Uterus (tissue), 4 donors: ENCODE measurements around the gene GIPC2. TPM values are rescaled to one million over a fixed set of nuclear protein-coding genes. Genes with fewer than 3 reads are reported as not detected.

ENCODE experiments used
- DNase-seq, 2 donors: peaks; one replicate each; pipeline ENCODE4 v3.0.0-alpha.2; 2019 to 2020
- H3K27ac ChIP-seq, 2 donors: fragments of 200-600 bp; sonication (generic); 1 replicate in 1 of 2; 2 replicates in 1 of 2; pipeline ENCODE4 v1.5.1; 2016 to 2018
- H3K27me3 ChIP-seq, 2 donors: fragments of 200-600 bp; sonication (generic); one replicate each; pipeline ENCODE4 v1.5.1; 2018 to 2019; ENCODE audit warnings: control low read depth in 1 of 2
- H3K36me3 ChIP-seq, 2 donors: fragments of 200-600 bp; sonication (generic); one replicate each; pipeline ENCODE4 v1.5.1; 2019; ENCODE audit warnings: control low read depth in 1 of 2
- H3K4me1 ChIP-seq, 2 donors: fragments of 200-600 bp; sonication (generic); one replicate each; pipeline ENCODE4 v1.5.1; 2018 to 2019; ENCODE audit warnings: control low read depth in 1 of 2
- H3K4me3 ChIP-seq, 2 donors: fragments of 200-600 bp; sonication (generic); 1 replicate in 1 of 2; 2 replicates in 1 of 2; pipeline ENCODE4 v1.5.1; 2018 to 2019; ENCODE audit warnings: mild to moderate bottlenecking in 1 of 2
- H3K9me3 ChIP-seq, 2 donors: fragments of 200-600 bp; sonication (generic); one replicate each; pipeline ENCODE4 v1.5.1; 2019; ENCODE audit warnings: control low read depth in 1 of 2
- POLR2A ChIP-seq, 2 donors: fragments of 450-650 bp; IDR thresholded peaks; one replicate each; pipeline ENCODE4 v1.6.1; 2016; ENCODE audit warnings: antibody characterized with exemption in 2 of 2, mild to moderate bottlenecking in 1 of 2, moderate library complexity in 1 of 2
- intact Hi-C: fragments of 100-400 bp; cut with DNase I; formaldehyde crosslinking; loops from one replicate; pipeline ENCODE4 v1.15.1; 2023; ENCODE audit warnings: low total_unique reads
- total RNA-seq, 4 donors: library from RNA; depleted of rRNA in 3 of 4; stranded (reverse); fragments of >200 nt in 3 of 4; gene quantifications; one replicate each; pipeline versions ENCODE4 v1.1.0 to v1.2.4, GENCODE V29; 2014 to 2023
- TF ChIP-seq, protein P1 (sequence below), 4 experiments: fragments of 200-600 bp in 2 of 4; fragments of 450-650 bp in 2 of 4; sonication (generic) in 2 of 4; IDR thresholded peaks; one replicate each; pipeline ENCODE4 v1.5.1; 2016 to 2019; ENCODE audit warnings: antibody characterized with exemption in 4 of 4, mild to moderate bottlenecking in 2 of 4, moderate library complexity in 1 of 4
- donor health status: DM: yes; HTN: yes; CAD: no.

GIPC2 gene
- total RNA-seq, 4 donors from 2014 or later = 3.6 to 8.2 (median 5.8) TPM

DNA sequence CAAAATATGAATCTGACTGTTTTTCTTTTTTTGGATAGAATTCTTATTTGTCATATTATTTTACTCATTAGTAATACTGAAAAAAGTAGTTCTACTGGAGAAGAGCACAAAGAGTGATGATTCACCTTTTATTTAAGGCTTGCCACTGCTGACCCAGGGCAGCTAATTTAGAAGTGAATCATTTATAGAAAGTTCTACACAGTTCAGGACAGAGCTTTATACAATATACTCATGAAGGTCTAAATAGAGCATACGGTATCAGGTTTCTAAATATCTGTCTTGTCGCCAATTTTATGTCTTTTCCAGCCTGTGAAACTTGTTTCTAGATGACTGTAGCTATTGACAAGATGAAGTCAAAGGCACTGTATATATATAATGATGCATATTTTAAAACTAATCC is 25.0 kb downstream of the GIPC2 start:
- peak overlapping the region in 1 of 2 donors; percentile 53 for H3K27ac ChIP-seq

DNA sequence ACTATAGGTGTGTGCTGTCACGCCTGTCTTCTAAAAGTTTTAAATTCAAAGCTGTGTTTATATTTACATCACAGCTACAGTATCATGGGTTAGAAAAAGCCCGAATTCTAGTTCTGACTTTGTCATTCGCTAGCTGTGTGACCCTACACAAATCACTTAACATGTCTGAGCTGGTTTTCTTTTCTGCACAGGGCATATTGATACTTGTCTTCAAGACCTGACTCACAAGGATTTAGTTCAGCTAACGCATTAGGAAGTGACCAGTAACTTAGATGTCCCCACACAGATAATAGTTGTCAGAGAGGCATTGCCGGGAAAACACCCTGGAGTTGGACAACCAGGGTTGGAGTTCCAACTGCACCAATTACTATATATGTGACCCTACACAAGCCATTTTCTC is 25.9 kb downstream of the GIPC2 start:
- Histone ChIP-seq H3K27me3 (no peaks in the 10 kb centered on the region), H3K9me3 (no peaks in the 10 kb centered on the region), H3K4me3 (no peak overlapping the region), H3K4me1 (no peaks in the 10 kb centered on the region), H3K27ac (peak overlapping the region in 1 of 2 donors; percentile 53), H3K36me3 (no peaks in the 10 kb centered on the region)
- TF ChIP-seq POLR2A (IDR thresholded peaks at IDR 0.05) = no peak
- TF ChIP-seq, protein P1, sequence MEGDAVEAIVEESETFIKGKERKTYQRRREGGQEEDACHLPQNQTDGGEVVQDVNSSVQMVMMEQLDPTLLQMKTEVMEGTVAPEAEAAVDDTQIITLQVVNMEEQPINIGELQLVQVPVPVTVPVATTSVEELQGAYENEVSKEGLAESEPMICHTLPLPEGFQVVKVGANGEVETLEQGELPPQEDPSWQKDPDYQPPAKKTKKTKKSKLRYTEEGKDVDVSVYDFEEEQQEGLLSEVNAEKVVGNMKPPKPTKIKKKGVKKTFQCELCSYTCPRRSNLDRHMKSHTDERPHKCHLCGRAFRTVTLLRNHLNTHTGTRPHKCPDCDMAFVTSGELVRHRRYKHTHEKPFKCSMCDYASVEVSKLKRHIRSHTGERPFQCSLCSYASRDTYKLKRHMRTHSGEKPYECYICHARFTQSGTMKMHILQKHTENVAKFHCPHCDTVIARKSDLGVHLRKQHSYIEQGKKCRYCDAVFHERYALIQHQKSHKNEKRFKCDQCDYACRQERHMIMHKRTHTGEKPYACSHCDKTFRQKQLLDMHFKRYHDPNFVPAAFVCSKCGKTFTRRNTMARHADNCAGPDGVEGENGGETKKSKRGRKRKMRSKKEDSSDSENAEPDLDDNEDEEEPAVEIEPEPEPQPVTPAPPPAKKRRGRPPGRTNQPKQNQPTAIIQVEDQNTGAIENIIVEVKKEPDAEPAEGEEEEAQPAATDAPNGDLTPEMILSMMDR (IDR thresholded peaks at IDR 0.05) = no peak
- intact Hi-C loops = no loop called here
- no peak for DNase-seq

More for the DNA sequence above, 25.0 kb downstream of the GIPC2 start:
- H3K4me3 ChIP-seq = no peak overlapping the region
- intact Hi-C loops = no loop called here
- H3K27me3 ChIP-seq = no peaks in the 10 kb centered on the region
- no peaks in the 10 kb centered on the region for H3K4me1 ChIP-seq
- no peaks in the 10 kb centered on the region for H3K9me3 ChIP-seq
- TF ChIP-seq POLR2A (IDR thresholded peaks at IDR 0.05) = no peak
- TF ChIP-seq, protein P1 (IDR thresholded peaks at IDR 0.05) = no peak
- DNase-seq = no peak
- H3K36me3 ChIP-seq = no peaks in the 10 kb centered on the region

DNA sequence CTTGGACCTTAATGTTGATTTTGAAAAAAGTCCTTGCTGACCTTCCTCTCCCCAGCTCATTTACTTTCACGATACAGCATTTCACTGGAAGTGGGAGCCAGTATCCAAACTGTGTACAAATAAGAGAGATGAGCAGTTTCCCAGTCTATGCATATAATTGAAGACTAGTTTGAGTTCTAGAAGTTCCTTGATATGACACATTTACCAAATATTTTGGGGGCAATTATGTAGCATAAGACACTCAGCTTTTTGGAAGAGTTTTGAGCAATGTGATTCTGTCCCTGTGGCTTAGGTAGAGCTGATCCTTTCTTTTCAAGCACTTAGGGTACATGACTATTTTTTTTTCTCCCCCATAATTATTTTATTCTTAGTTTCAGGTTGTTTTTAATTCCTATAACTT is 26.4 kb downstream of the GIPC2 start:
- Histone ChIP-seq H3K4me1 (no peaks in the 10 kb centered on the region), H3K27ac (peak overlapping the region in 1 of 2 donors; percentile 33), H3K36me3 (no peaks in the 10 kb centered on the region), H3K9me3 (no peaks in the 10 kb centered on the region), H3K4me3 (no peak overlapping the region), H3K27me3 (no peaks in the 10 kb centered on the region)
- no peak for DNase-seq
- TF ChIP-seq, protein P1 (IDR thresholded peaks at IDR 0.05) = no peak
- no peak for TF ChIP-seq POLR2A (IDR thresholded peaks at IDR 0.05)
- intact Hi-C loops = no loop called here

DNA sequence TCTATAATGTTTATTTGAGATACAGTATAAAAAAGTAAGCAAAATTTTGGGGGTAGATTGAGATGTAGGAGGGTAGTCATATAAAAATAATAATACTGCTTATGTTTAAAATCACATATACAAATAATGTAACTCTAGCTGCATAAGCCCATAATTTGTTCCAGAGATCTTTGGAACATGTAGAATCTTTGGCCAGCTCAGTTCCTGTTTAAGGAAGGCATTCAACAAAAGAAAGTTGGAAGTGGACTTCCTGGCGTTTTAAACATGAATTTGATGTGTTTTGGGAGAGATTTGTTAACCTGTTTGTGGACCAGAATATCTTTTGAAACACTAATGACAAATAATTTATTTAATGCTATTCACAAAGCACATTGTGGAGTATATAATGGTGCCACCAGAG is 27.7 kb downstream of the GIPC2 start:
- no peaks in the 10 kb centered on the region for H3K36me3 ChIP-seq
- H3K4me3 ChIP-seq = no peak overlapping the region
- no peaks in the 10 kb centered on the region for H3K4me1 ChIP-seq
- no peak for DNase-seq
- peak overlapping the region in 1 of 2 donors; percentile 34 for H3K27ac ChIP-seq
- H3K9me3 ChIP-seq = no peaks in the 10 kb centered on the region
- TF ChIP-seq, protein P1 (IDR thresholded peaks at IDR 0.05) = no peak
- TF ChIP-seq POLR2A (IDR thresholded peaks at IDR 0.05) = no peak
- intact Hi-C loops = no loop called here
- H3K27me3 ChIP-seq = no peaks in the 10 kb centered on the region

DNA sequence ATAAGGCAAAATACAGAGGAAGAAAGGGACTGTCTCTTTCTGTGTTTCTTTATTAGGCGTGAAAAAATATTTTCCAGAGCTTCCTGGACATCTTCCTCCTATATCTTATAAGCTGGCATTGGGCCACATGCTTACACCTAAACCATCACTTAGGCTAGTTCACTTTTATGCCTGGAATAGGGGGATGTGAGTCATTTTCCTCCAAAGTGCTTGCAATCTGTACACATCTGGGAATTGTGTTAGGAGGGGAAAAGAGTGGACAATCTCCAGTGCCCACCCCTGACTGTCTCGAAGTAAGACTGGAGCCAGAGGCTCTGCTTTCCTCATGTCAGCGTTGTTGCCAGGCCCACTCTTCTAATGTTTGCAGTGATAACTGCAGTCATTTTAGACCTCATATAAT is 29.9 kb downstream of the GIPC2 start:
- Histone ChIP-seq H3K9me3 (no peaks in the 10 kb centered on the region), H3K4me3 (no peak overlapping the region), H3K36me3 (no peaks in the 10 kb centered on the region), H3K27ac (peak overlapping the region; percentile 14 to 69), H3K4me1 (no peaks in the 10 kb centered on the region), H3K27me3 (no peaks in the 10 kb centered on the region)
- intact Hi-C loops = no loop called here
- TF ChIP-seq POLR2A (IDR thresholded peaks at IDR 0.05) = no peak
- DNase-seq = peak in 1 of 2 donors; percentile 20

DNA sequence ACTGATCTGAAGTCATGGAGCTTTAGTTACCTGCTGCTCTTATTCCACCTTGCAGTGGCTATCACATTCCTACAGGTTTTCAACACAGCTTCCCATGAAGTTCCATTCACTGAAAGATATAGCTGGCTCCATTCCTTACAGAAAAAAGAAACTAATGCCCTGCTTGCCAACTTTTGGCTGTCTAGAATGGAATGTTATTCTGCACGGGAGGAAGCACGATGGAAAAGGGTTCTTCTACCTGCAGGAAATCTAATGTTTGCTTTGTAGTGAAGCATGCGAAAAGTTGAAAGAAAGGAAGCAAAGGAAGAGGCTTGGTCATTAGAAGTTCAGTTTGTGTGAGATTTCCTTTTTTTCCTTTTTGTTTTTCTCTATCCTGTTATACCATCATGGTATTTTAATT is 32.6 kb downstream of the GIPC2 start:
- no peak for DNase-seq
- intact Hi-C loops = no loop called here
- TF ChIP-seq POLR2A (IDR thresholded peaks at IDR 0.05) = no peak
- TF ChIP-seq, protein P1 (IDR thresholded peaks at IDR 0.05) = no peak
- H3K27me3 ChIP-seq = no peaks in the 10 kb centered on the region
- no peaks in the 10 kb centered on the region for H3K9me3 ChIP-seq
- H3K36me3 ChIP-seq = no peaks in the 10 kb centered on the region
- peak overlapping the region in 1 of 2 donors; percentile 35 for H3K27ac ChIP-seq
- H3K4me1 ChIP-seq = no peaks in the 10 kb centered on the region
- no peak overlapping the region for H3K4me3 ChIP-seq
